ENCODE data around the gene PLCL1. TPM values are rescaled to one million over a fixed set of nuclear protein-coding genes. Genes with fewer than 3 reads are reported as not detected.

The PLCL1 gene
- total and polyA plus RNA-seq, 10 of the 15 experiments (the other 5 are each of a cell fraction or from before 2014, with no cell fraction given) = 0.03 to 1.5 (median 0.22) TPM

GRCh38 chr2:197931661-197932312 is 127.4 kb downstream of the PLCL1 start:
- FAIRE-seq (no peak), ATAC-seq (peak; percentile 80), DNase-seq (ENCODE audit: low read depth, low spot score) (no peak)
- 7% methylated on average over 1 of the region's 1 CpG for WGBS (ENCODE audit: insufficient coverage, insufficient replicate concordance, low lambda C conversion rate, missing lambda C conversion rate)
- ChIA-PET RAD21 (ENCODE audit: unreplicated experiment) (no interaction called here), SMC1A (ENCODE audit: uncharacterized antibody, unreplicated experiment) (no interaction called here), CTCF (no interaction called here), POLR2A (no interaction called here)
- H3K27ac ChIP-seq (ENCODE audit: control insufficient read depth, insufficient read depth) = no peak overlapping the region
- H3K4me3 ChIP-seq = no peak overlapping the region
- TF ChIP-seq ZNF687 (IDR thresholded peaks at IDR 0.05) (no peak), ZNF384 (IDR thresholded peaks at IDR 0.05; ENCODE audit: borderline replicate concordance, low read depth, low read length) (no peak), SPI1 (IDR thresholded peaks at IDR 0.05; ENCODE audit: borderline replicate concordance, insufficient read depth, low read depth, low read length) (peak; percentile 64; the same call in 1 of the 2 replicates), NR2C2 (IDR thresholded peaks at IDR 0.05; ENCODE audit: borderline replicate concordance, control insufficient read depth, insufficient read length, low read depth) (no peak), SMAD1 (IDR thresholded peaks at IDR 0.05; ENCODE audit: low read depth, partially characterized antibody) (no peak), ETV6 (conservative IDR thresholded peaks at IDR 0.05 in 1 of 2, IDR thresholded peaks at IDR 0.05 in 1 of 2; ENCODE audit: borderline replicate concordance in 1 of 2, low read depth in 1 of 2) (no peak), MEF2B (IDR thresholded peaks at IDR 0.05; ENCODE audit: partially characterized antibody, poor library complexity, severe bottlenecking) (no peak), EP300 (IDR thresholded peaks at IDR 0.05; ENCODE audit: borderline replicate concordance in 1 of 2, control insufficient read depth in 1 of 2, low read depth in 2 of 2, low read length in 2 of 2) (peak in 1 of 2 experiments; percentile 16; a peak in 1 of 4 replicates), BHLHE40 (IDR thresholded peaks at IDR 0.05; ENCODE audit: borderline replicate concordance in 1 of 2, low read depth in 2 of 2, low read length in 1 of 2) (no peak), NFYB (IDR thresholded peaks at IDR 0.05; ENCODE audit: insufficient read depth, low read depth, low read length) (no peak)
- intact Hi-C loops (cut with micrococcal nuclease; ENCODE audit: unreplicated experiment) = no loop called here
- H3K9ac ChIP-seq (ENCODE audit: control insufficient read depth, insufficient read depth, low read length) = no peak overlapping the region
- no peaks in the 10 kb centered on the region for H3K27me3 ChIP-seq (replicated peaks in 1 of 2; ENCODE audit: control insufficient read depth in 2 of 2, insufficient read depth in 2 of 2, low read length in 1 of 2)
- H3K4me1 ChIP-seq (ENCODE audit: control insufficient read depth, insufficient read depth, low read length) = no peaks in the 10 kb centered on the region
- no peaks in the 10 kb centered on the region for H3K9me3 ChIP-seq (replicated peaks; ENCODE audit: control insufficient read depth, insufficient read depth, low read length)
- no peak overlapping the region for H2AFZ ChIP-seq (ENCODE audit: control insufficient read depth, low read depth, low read length)
- no peaks in the 10 kb centered on the region for H3K36me3 ChIP-seq (ENCODE audit: control insufficient read depth in 2 of 2, insufficient read depth in 2 of 2, low read length in 1 of 2)
- no peaks in the 10 kb centered on the region for H3K79me2 ChIP-seq (ENCODE audit: control insufficient read depth, insufficient read depth, low read length)
- H4K20me1 ChIP-seq (ENCODE audit: control insufficient read depth, insufficient read depth) = no peaks in the 10 kb centered on the region
- H3K4me2 ChIP-seq (ENCODE audit: control insufficient read depth, insufficient read depth) = no peak overlapping the region
- BruUV-seq (replicated peaks) = no TSS peak
- in situ Hi-C loops (cut with MboI) = no loop called here
